Measurements from ENCODE around the gene TMEM117.

DNA sequence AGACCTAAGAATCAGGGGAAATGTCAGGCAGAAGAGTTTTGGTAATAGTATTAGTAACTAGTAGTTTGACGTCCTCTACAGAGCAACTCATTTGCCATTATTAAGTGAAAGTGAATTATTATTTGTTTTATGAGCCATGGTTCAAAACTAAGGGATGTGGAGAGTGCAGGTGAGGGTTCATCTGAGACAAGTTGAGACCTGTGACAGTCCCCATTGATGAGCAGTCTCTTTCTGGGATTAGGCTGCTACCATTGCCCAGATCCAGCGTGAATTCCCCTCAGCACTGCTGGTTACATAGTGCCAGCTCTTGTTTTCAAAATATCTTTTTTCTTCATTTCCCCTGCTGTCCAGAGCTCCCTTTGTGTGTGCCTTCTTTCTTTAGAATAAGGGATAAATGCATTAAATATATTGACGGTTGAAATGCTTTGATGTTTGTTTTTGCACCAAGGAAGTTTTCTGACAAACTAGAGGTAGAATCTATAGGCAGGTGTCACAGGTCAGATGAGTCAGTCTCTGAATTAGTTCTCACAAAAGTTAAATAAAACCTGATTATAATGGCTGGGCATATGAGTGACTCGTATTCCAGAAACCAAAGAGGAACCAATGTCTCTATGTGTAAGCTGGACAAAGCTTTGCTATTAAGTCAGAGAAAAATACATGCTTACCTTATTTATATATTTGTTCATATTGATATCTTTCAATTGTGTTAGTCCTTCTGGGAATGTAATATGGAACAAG, 381.4 kb downstream of the TMEM117 start:
- TF ChIP-seq, protein P1, sequence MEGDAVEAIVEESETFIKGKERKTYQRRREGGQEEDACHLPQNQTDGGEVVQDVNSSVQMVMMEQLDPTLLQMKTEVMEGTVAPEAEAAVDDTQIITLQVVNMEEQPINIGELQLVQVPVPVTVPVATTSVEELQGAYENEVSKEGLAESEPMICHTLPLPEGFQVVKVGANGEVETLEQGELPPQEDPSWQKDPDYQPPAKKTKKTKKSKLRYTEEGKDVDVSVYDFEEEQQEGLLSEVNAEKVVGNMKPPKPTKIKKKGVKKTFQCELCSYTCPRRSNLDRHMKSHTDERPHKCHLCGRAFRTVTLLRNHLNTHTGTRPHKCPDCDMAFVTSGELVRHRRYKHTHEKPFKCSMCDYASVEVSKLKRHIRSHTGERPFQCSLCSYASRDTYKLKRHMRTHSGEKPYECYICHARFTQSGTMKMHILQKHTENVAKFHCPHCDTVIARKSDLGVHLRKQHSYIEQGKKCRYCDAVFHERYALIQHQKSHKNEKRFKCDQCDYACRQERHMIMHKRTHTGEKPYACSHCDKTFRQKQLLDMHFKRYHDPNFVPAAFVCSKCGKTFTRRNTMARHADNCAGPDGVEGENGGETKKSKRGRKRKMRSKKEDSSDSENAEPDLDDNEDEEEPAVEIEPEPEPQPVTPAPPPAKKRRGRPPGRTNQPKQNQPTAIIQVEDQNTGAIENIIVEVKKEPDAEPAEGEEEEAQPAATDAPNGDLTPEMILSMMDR (IDR thresholded peaks at IDR 0.05), result no peak
- no peak for TF ChIP-seq POLR2A (IDR thresholded peaks at IDR 0.05)
